Trophoblast cell (in vitro differentiated cells and primary cell): ENCODE data around the gene NPTN.

Experiments
- DNase-seq, 2 donors: peaks; one replicate each; pipeline ENCODE4 v3.0.0-alpha.2; 2016
- H2AFZ ChIP-seq: 2 replicates; pipeline ENCODE4 v1.6.1; 2013; ENCODE audit warnings: low read length, moderate library complexity, mild to moderate bottlenecking; ENCODE audit not compliant: insufficient read depth, poor library complexity
- H2AK5ac ChIP-seq: 2 replicates; pipeline ENCODE4 v1.6.1; 2013; ENCODE audit warnings: mild to moderate bottlenecking, low read length
- H2BK120ac ChIP-seq: 2 replicates; pipeline ENCODE4 v1.6.1; 2013; ENCODE audit warnings: low read length, mild to moderate bottlenecking, moderate library complexity; ENCODE audit not compliant: insufficient read depth, poor library complexity
- H2BK12ac ChIP-seq: 2 replicates; pipeline ENCODE4 v1.6.1; 2013; ENCODE audit warnings: mild to moderate bottlenecking, low read length, moderate library complexity
- H2BK5ac ChIP-seq: 2 replicates; pipeline ENCODE4 v1.6.1; 2013; ENCODE audit warnings: low read length, low read depth, moderate library complexity, mild to moderate bottlenecking; ENCODE audit not compliant: poor library complexity
- H3K14ac ChIP-seq: 2 replicates; pipeline ENCODE4 v1.6.1; 2013; ENCODE audit warnings: mild to moderate bottlenecking, low read length
- H3K18ac ChIP-seq: 2 replicates; pipeline ENCODE4 v1.6.1; 2013; ENCODE audit warnings: mild to moderate bottlenecking, low read length
- H3K23ac ChIP-seq: 2 replicates; pipeline ENCODE4 v1.6.1; 2013; ENCODE audit warnings: low read length
- H3K27ac ChIP-seq: 2 replicates; pipeline ENCODE4 v1.5.1; 2013; ENCODE audit warnings: low read depth, mild to moderate bottlenecking, inconsistent platforms, low read length, moderate library complexity
- H3K27me3 ChIP-seq: 2 replicates; pipeline ENCODE4 v1.6.1; 2013; ENCODE audit warnings: inconsistent platforms, mild to moderate bottlenecking, low read length, moderate library complexity; ENCODE audit not compliant: insufficient read depth
- H3K36me3 ChIP-seq, 2 experiments: 1 replicate in 1 of 2; 2 replicates in 1 of 2; pipeline ENCODE4 v1.6.1; 2013; ENCODE audit warnings: low read length in 2 of 2, mild to moderate bottlenecking in 2 of 2, moderate library complexity in 1 of 2; ENCODE audit not compliant: insufficient read depth in 2 of 2, control insufficient read depth in 1 of 2
- H3K4ac ChIP-seq: 2 replicates; pipeline ENCODE4 v1.6.1; 2013; ENCODE audit warnings: low read depth, mild to moderate bottlenecking, low read length, moderate library complexity
- H3K4me1 ChIP-seq, 2 experiments: 1 replicate in 1 of 2; 2 replicates in 1 of 2; pipeline ENCODE4 v1.6.1; 2013; ENCODE audit warnings: low read length in 2 of 2, mild to moderate bottlenecking in 2 of 2, moderate library complexity in 1 of 2; ENCODE audit not compliant: insufficient read depth in 2 of 2, control insufficient read depth in 1 of 2
- H3K4me2 ChIP-seq: 2 replicates; pipeline ENCODE4 v1.6.1; 2013; ENCODE audit warnings: inconsistent platforms, mild to moderate bottlenecking, low read length, moderate library complexity
- H3K4me3 ChIP-seq: 2 replicates; pipeline ENCODE4 v1.5.1; 2013; ENCODE audit warnings: mild to moderate bottlenecking, low read depth, low read length, inconsistent platforms
- H3K79me1 ChIP-seq: one replicate; pipeline ENCODE4 v1.6.1; 2013; ENCODE audit warnings: low read length
- H3K79me2 ChIP-seq: 2 replicates; pipeline ENCODE4 v1.6.1; 2013; ENCODE audit warnings: low read length, mild to moderate bottlenecking; ENCODE audit not compliant: control insufficient read depth, insufficient read depth, poor library complexity
- H3K9ac ChIP-seq: 2 replicates; pipeline ENCODE4 v1.6.1; 2013; ENCODE audit warnings: mild to moderate bottlenecking, low read length
- H3K9me3 ChIP-seq: 2 replicates; pipeline ENCODE4 v1.6.1; 2013; ENCODE audit warnings: low read depth, mild to moderate bottlenecking, control low read depth, inconsistent platforms, low read length; ENCODE audit not compliant: insufficient read depth
- H4K12ac ChIP-seq: 2 replicates; pipeline ENCODE4 v1.6.1; 2013; ENCODE audit warnings: low read depth, mild to moderate bottlenecking, low read length, moderate library complexity
- H4K8ac ChIP-seq: 2 replicates; pipeline ENCODE4 v1.6.1; 2013; ENCODE audit warnings: low read depth, mild to moderate bottlenecking, low read length, moderate library complexity
- H4K91ac ChIP-seq: one replicate; pipeline ENCODE4 v1.6.1; 2013; ENCODE audit warnings: low read depth, mild to moderate bottlenecking, low read length, moderate library complexity
- WGBS: extraction: QIAGEN DNeasy Blood & Tissue Kit; methylation state at CpG from one replicate; pipeline ENCODE4 v1.1.7; 2013; ENCODE audit warnings: missing lambda C conversion rate; ENCODE audit not compliant: insufficient read length, insufficient coverage; ENCODE audit errors: extremely low coverage; 5-methylcytosine and 5-hydroxymethylcytosine counted together

The NPTN gene

DNA sequence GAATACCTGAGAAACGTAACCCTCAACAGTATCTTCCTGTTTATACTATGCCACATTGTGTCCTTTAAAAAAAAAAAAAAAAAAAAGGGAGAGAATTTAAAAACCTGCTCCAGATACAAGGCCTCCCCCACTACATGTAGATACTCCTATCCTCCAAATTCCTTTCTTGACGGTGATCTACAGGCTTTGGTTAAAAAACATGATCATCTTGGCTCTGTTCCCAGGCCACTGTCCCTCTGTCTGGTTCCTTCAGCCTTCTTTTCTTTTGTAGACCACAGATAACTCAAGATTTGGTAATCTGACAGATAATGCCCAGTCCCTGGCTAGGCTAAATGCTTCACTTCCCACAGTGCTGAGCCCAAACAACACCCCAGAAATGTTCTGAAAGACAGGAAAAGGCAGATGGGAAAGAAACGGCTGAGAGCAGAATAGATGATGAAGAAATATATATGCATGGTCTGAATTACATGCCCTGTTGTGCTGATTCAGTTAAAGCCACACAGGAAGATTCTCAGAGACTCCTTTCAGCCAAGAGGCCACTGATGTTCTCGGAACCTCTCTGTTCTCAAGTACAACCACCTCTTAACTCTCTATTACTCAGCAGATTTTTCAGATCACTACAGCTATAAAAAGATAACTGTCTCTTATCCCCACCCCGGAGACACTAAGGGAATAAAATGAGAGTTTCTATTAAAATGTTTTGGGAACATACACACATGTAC, 48.3 kb downstream of the NPTN start:
- no peak overlapping the region for H3K9ac ChIP-seq

GRCh38 chr15:73583544-73583943, 49.6 kb downstream of the NPTN start:
- H2BK120ac ChIP-seq = no peak overlapping the region
- no peak overlapping the region for H3K18ac ChIP-seq
- no peak overlapping the region for H3K14ac ChIP-seq

More for the DNA sequence above, 48.3 kb downstream of the NPTN start:
- H3K4me2 ChIP-seq = no peak overlapping the region
- no peak overlapping the region for H2BK5ac ChIP-seq
- H4K91ac ChIP-seq = no peak overlapping the region
- H3K79me1 ChIP-seq = no peaks in the 10 kb centered on the region
- no peaks in the 10 kb centered on the region for H3K79me2 ChIP-seq
- WGBS = no CpG with 5 or more reads among the region's 5 CpGs
- no peak overlapping the region for H2AK5ac ChIP-seq
- H3K18ac ChIP-seq = no peak overlapping the region
- peaks cover 14 to 43% of the 10 kb centered on the region in 2 experiments for H3K36me3 ChIP-seq
- no peak overlapping the region for H4K8ac ChIP-seq
- H4K12ac ChIP-seq = no peak overlapping the region
- no peak overlapping the region for H2AFZ ChIP-seq
- H3K4me3 ChIP-seq = no peak overlapping the region
- H3K14ac ChIP-seq = no peak overlapping the region
- no peaks in the 10 kb centered on the region for H3K27me3 ChIP-seq
- no peak overlapping the region for H2BK12ac ChIP-seq
- H3K9me3 ChIP-seq = no peaks in the 10 kb centered on the region
- no peak for DNase-seq
- H3K27ac ChIP-seq = no peak overlapping the region
- H2BK120ac ChIP-seq = no peak overlapping the region
- H3K23ac ChIP-seq = no peak overlapping the region
- H3K4ac ChIP-seq = no peak overlapping the region
- H3K4me1 ChIP-seq = no peaks in the 10 kb centered on the region

DNA sequence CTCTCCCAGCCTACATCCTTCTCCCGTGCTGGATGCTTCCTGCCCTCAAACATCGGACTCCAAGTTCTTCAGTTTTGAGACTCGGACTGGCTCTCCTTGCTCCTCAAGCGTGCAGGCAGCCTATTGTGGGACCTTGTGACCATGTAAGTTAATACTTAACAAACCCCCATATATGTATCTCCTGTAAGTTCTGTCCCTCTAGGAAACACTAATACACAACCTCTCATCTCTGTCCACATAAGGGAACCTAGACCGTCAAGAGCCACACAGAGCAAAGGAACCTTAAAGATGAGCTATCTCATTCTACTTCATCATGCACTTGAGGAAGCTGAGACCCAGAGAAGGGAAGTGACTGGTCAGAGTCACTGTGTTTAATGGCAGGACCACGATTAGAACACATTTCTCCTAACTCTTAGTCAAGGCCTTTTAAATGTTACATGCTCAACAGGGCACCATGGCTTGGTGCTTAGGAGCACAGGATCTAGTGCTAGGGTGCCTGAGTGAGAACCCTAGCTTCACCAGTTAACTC, 50.3 kb downstream of the NPTN start:
- Histone ChIP-seq H2AFZ (no peak overlapping the region), H4K12ac (no peak overlapping the region), H2AK5ac (no peak overlapping the region), H2BK12ac (no peak overlapping the region), H3K23ac (no peak overlapping the region), H3K79me1 (no peaks in the 10 kb centered on the region), H3K27me3 (no peaks in the 10 kb centered on the region), H3K9ac (no peak overlapping the region), H3K4me3 (no peak overlapping the region), H3K4ac (no peak overlapping the region), H2BK5ac (no peak overlapping the region), H3K27ac (no peak overlapping the region), H3K36me3 (peaks cover 12 to 38% of the 10 kb centered on the region in 2 experiments), H3K4me1 (no peaks in the 10 kb centered on the region), H4K8ac (no peak overlapping the region), H3K4me2 (no peak overlapping the region), H3K79me2 (no peaks in the 10 kb centered on the region), H3K9me3 (no peaks in the 10 kb centered on the region), H4K91ac (no peak overlapping the region), H3K18ac (no peak overlapping the region), H2BK120ac (no peak overlapping the region), H3K14ac (no peak overlapping the region)
- no peak for DNase-seq
- WGBS = no CpG with 5 or more reads among the region's 6 CpGs

More at GRCh38 chr15:73583544-73583943, 49.6 kb downstream of the NPTN start:
- Histone ChIP-seq H3K36me3 (peaks cover 12 to 41% of the 10 kb centered on the region in 2 experiments), H3K27ac (no peak overlapping the region), H2BK12ac (no peak overlapping the region), H4K12ac (no peak overlapping the region), H3K4me3 (no peak overlapping the region), H4K8ac (no peak overlapping the region), H3K79me2 (no peaks in the 10 kb centered on the region), H3K79me1 (no peaks in the 10 kb centered on the region), H3K4me1 (no peaks in the 10 kb centered on the region), H3K4me2 (no peak overlapping the region), H2AK5ac (no peak overlapping the region), H2BK5ac (no peak overlapping the region), H3K23ac (no peak overlapping the region), H3K4ac (no peak overlapping the region), H3K27me3 (no peaks in the 10 kb centered on the region), H3K9ac (no peak overlapping the region), H3K9me3 (no peaks in the 10 kb centered on the region), H2AFZ (no peak overlapping the region), H4K91ac (no peak overlapping the region)
- DNase-seq = no peak
- no CpG with 5 or more reads among the region's 3 CpGs for WGBS

- Histone ChIP-seq H3K9me3 (no peaks in the 10 kb centered on the region), H3K27ac (no peak overlapping the region), H3K4ac (no peak overlapping the region), H3K14ac (no peak overlapping the region), H4K12ac (no peak overlapping the region), H3K79me2 (no peaks in the 10 kb centered on the region), H4K8ac (no peak overlapping the region), H3K4me3 (no peak overlapping the region), H2AK5ac (no peak overlapping the region), H3K9ac (no peak overlapping the region), H2BK12ac (no peak overlapping the region), H3K23ac (no peak overlapping the region), H2BK5ac (no peak overlapping the region), H3K79me1 (no peaks in the 10 kb centered on the region), H2AFZ (no peak overlapping the region), H3K27me3 (no peaks in the 10 kb centered on the region), H4K91ac (no peak overlapping the region), H3K4me2 (no peak overlapping the region), H3K36me3 (peaks cover 10 to 31% of the 10 kb centered on the region in 2 experiments), H3K4me1 (no peaks in the 10 kb centered on the region), H3K18ac (no peak overlapping the region), H2BK120ac (no peak overlapping the region)
- DNase-seq = no peak
- no CpG with 5 or more reads among the region's 2 CpGs for WGBS
These were observed 55.2 kb downstream of the NPTN start for GRCh38 chr15:73578026-73578425.
